NCI-H526 treated with DMSO at 0.1 percent for 48 hours (cell line): ENCODE data around the gene PKP2.
"Not testable (repeated sequence)": the region's sequence is repeated elsewhere in the genome, so short reads cannot be mapped to it uniquely, and the experiment has no call there.

Experiments used
- DNase-seq: peaks from one replicate; lab custom pipeline; 2025; lab: John Stamatoyannopoulos, UW

PKP2 gene

GRCh38 chr12:32861658-32862057 is 34.9 kb downstream of the PKP2 start:
- DNase-seq = not testable (repeated sequence)

GRCh38 chr12:32860192-32860591 is 36.4 kb downstream of the PKP2 start:
- no peak for DNase-seq

- DNase-seq = no peak
These were observed 37.2 kb downstream of the PKP2 start for GRCh38 chr12:32859389-32859788.

- DNase-seq = no peak
These were observed 41.9 kb downstream of the PKP2 start for GRCh38 chr12:32854716-32855115.

GRCh38 chr12:32854097-32854496 is 42.5 kb downstream of the PKP2 start:
- DNase-seq = no peak

- no peak for DNase-seq
These were observed 49.3 kb downstream of the PKP2 start for GRCh38 chr12:32847287-32847686.

- no peak for DNase-seq
These were observed 50.5 kb downstream of the PKP2 start for GRCh38 chr12:32846053-32846452.

GRCh38 chr12:32843528-32844095 is 53.0 kb downstream of the PKP2 start:
- DNase-seq = no peak

GRCh38 chr12:32841061-32841460 is 55.5 kb downstream of the PKP2 start:
- no peak for DNase-seq

GRCh38 chr12:32839828-32840227 is 56.7 kb downstream of the PKP2 start:
- DNase-seq = no peak

GRCh38 chr12:32837974-32838373 is 58.6 kb downstream of the PKP2 start:
- no peak for DNase-seq

- no peak for DNase-seq
These were observed 59.9 kb downstream of the PKP2 start for GRCh38 chr12:32836710-32837109.

- DNase-seq = no peak
These were observed 62.5 kb downstream of the PKP2 start for GRCh38 chr12:32834122-32834521.

- DNase-seq = no peak
These were observed 68.0 kb downstream of the PKP2 start for GRCh38 chr12:32828552-32828951.

GRCh38 chr12:32828120-32828519 is 68.5 kb downstream of the PKP2 start:
- DNase-seq = no peak

- DNase-seq = no peak
These were observed 69.7 kb downstream of the PKP2 start for GRCh38 chr12:32826807-32827412.

- no peak for DNase-seq
These were observed 72.0 kb downstream of the PKP2 start for GRCh38 chr12:32824596-32824995.

GRCh38 chr12:32822344-32822743 is 74.2 kb downstream of the PKP2 start:
- DNase-seq = no peak

GRCh38 chr12:32821710-32822109 is 74.9 kb downstream of the PKP2 start:
- no peak for DNase-seq

- no peak for DNase-seq
These were observed 75.3 kb downstream of the PKP2 start for GRCh38 chr12:32821293-32821692.

- DNase-seq = no peak
These were observed 76.1 kb downstream of the PKP2 start for GRCh38 chr12:32820376-32820931.

GRCh38 chr12:32819424-32819823 is 77.2 kb downstream of the PKP2 start:
- DNase-seq = no peak

GRCh38 chr12:32811686-32812392 is 84.7 kb downstream of the PKP2 start:
- no peak for DNase-seq
